ENCODE data around the gene ILK. TPM values are rescaled to one million over a fixed set of nuclear protein-coding genes. Genes with fewer than 3 reads are reported as not detected.
A peak's percentile ranks its signal among the peaks of the same experiment; 100 is the strongest.

The ILK gene
- total and polyA plus RNA-seq, 2 of the 13 experiments (the other 11 are each of a cell fraction or from before 2014, with no cell fraction given): 70.3 to 108 TPM

DNA sequence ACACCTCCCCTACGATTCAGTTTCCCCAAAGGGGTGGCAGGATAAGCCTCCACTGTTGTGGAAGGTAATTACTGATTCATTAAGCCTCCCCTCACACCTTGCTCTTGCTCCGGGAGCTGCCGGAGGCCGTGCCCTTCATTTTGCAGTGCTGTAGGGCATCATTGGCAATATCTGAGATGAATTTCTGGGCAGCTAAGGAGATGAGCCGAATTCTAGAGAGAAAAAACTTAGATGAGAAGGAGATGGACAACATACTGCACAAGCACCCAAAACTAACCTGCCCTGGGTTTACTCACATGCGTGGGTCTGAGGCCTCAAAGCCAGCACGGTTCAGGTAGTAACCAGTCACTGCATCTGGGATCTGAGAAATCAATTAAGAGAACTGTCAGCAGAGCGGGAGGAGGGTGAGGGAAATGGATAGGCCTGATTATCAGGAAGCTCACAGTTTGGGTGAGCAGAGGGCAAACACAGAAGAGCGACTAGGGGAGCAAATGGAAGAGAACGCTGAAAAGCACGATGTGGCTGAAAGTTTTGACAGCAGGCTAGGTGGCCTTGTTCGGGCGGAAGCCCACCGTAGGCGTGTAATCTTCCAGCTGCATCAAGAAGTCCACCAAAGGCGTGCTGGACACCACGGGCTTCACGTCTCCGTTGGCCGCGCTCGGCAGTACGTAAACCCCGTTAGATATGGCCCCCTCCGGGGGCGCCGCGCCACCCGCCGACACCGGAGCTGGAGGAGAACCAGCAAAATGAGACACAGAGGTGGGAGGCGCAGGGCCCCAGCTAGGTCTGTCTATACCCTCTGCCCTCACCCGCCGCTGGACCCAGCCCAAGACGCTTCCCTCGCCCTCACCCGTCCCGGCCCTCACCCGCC is 7.8 kb downstream of the ILK start (continued):
- TF ChIP-seq RBM22 (optimal IDR thresholded peaks at IDR 0.05; ENCODE audit: low read length) (peak; percentile 55), HMGXB4 (CRISPR knock-in tag; IDR thresholded peaks at IDR 0.05; ENCODE audit: borderline replicate concordance in 1 of 2, low read depth in 1 of 2) (no peak), ZNF775 (CRISPR knock-in tag; IDR thresholded peaks at IDR 0.05; ENCODE audit: borderline replicate concordance) (no peak), AGO1 (IDR thresholded peaks at IDR 0.05; ENCODE audit: low read depth, low read length, poor library complexity, severe bottlenecking) (peak; percentile 71), ZIK1 (CRISPR knock-in tag; IDR thresholded peaks at IDR 0.05; ENCODE audit: borderline replicate concordance, low read depth) (0 out of 2 replicates have a peak, but pooled peaks have one; percentile 20), KDM2A (CRISPR knock-in tag; IDR thresholded peaks at IDR 0.05; ENCODE audit: borderline replicate concordance, low read depth) (peak; percentile 19), ZNF546 (CRISPR knock-in tag; conservative IDR thresholded peaks at IDR 0.05) (0 out of 2 replicates have a peak, but pooled peaks have one; percentile 3), CERS6 (CRISPR knock-in tag; IDR thresholded peaks at IDR 0.05) (no peak)
